B cell (primary cell): ENCODE results near the gene ING5. TPM values are rescaled to one million over a fixed set of nuclear protein-coding genes. Genes with fewer than 3 reads are reported as not detected.

Source experiments
- ATAC-seq: fragments of 200-7000 bp; cut with Tn5 transposase; one replicate; pipeline ENCODE4 v1.10.0; 2021; ENCODE audit warnings: low read depth, mild to moderate bottlenecking, moderate number of reproducible peaks, moderate library complexity
- CTCF ChIA-PET: fragments of 350-600 bp; sonication (Branson Sonifier 250); formaldehyde crosslinking; loops from one replicate; lab custom pipeline; 2021; ENCODE audit warnings: antibody characterized with exemption, inconsistent platforms; lab: Charles Lee
- POLR2A ChIA-PET: fragments of 350-600 bp; sonication (Branson Sonifier 250); formaldehyde crosslinking; loops from one replicate; lab custom pipeline; 2021; ENCODE audit warnings: antibody characterized with exemption; lab: Charles Lee
- DNase-seq: peaks from one replicate; pipeline ENCODE4 v3.0.0; 2013
- H2AFZ ChIP-seq: 2 replicates; pipeline ENCODE4 v1.6.1; 2012; ENCODE audit warnings: mild to moderate bottlenecking, low read depth, low read length; ENCODE audit not compliant: insufficient read depth, poor library complexity, severe bottlenecking
- H3K27ac ChIP-seq, 2 donors: 1 replicate in 1 of 2; 2 replicates in 1 of 2; pipeline ENCODE4 v1.5.1; 2012 to 2013; ENCODE audit warnings: low read length in 2 of 2, mild to moderate bottlenecking in 2 of 2, moderate library complexity in 1 of 2
- H3K27me3 ChIP-seq, 4 experiments: fragments of 200-600 bp in 1 of 4; sonication (generic) in 1 of 4; replicated peaks in 1 of 4; 1 replicate in 2 of 4; 2 replicates in 2 of 4; pipeline versions ENCODE4 v1.6.1 to v1.7.0; 2013 to 2016; ENCODE audit warnings: low read length in 3 of 4, mild to moderate bottlenecking in 2 of 4, mixed read lengths in 1 of 4, moderate library complexity in 1 of 4; ENCODE audit not compliant: insufficient read depth in 4 of 4, control insufficient read depth in 3 of 4; ENCODE audit errors: control extremely low read depth in 1 of 4
- H3K36me3 ChIP-seq, 2 experiments: replicated peaks in 1 of 2; 1 replicate in 1 of 2; 2 replicates in 1 of 2; pipeline versions ENCODE4 v1.6.1 to v1.7.1; 2013; ENCODE audit warnings: low read length in 1 of 2; ENCODE audit not compliant: insufficient read depth in 2 of 2, control insufficient read depth in 1 of 2; ENCODE audit errors: control extremely low read depth in 1 of 2, extremely low read depth in 1 of 2
- H3K4me1 ChIP-seq, 2 donors: fragments of 200-600 bp in 1 of 2; sonication (generic) in 1 of 2; 1 replicate in 1 of 2; 2 replicates in 1 of 2; pipeline versions ENCODE4 v1.5.1 to v1.6.1; 2013 to 2017; ENCODE audit warnings: low read length in 2 of 2; ENCODE audit not compliant: control insufficient read depth in 2 of 2, insufficient read depth in 2 of 2
- H3K4me2 ChIP-seq: replicated peaks from 2 replicates; pipeline ENCODE3; 2012; ENCODE audit warnings: mild to moderate bottlenecking, low read depth, low read length; ENCODE audit not compliant: poor library complexity, severe bottlenecking
- H3K4me3 ChIP-seq, 5 experiments: fragments of 200-600 bp in 1 of 5; sonication (generic) in 1 of 5; 1 replicate in 3 of 5; 2 replicates in 2 of 5; pipeline versions ENCODE4 v1.5.1 to v1.7.0; 2011 to 2016; ENCODE audit warnings: low read length in 4 of 5, mild to moderate bottlenecking in 4 of 5, low read depth in 2 of 5, control low read depth in 1 of 5, moderate library complexity in 1 of 5; ENCODE audit not compliant: insufficient read depth in 1 of 5; ENCODE audit errors: control extremely low read depth in 1 of 5, extremely low read depth in 1 of 5
- H3K79me2 ChIP-seq: fragments of 200-600 bp; sonication (generic); one replicate; pipeline ENCODE4 v1.6.0; 2016; ENCODE audit warnings: low read length; ENCODE audit not compliant: control insufficient read depth, insufficient read depth
- H3K9ac ChIP-seq: fragments of 200-600 bp; sonication (generic); 2 replicates; pipeline ENCODE4 v1.6.1; 2017; ENCODE audit warnings: mild to moderate bottlenecking, low read length, moderate library complexity
- H3K9me3 ChIP-seq, 3 donors: one replicate each; pipeline versions ENCODE4 v1.6.1 to v1.7.1; 2013; ENCODE audit warnings: low read length in 2 of 3; ENCODE audit not compliant: control insufficient read depth in 2 of 3, insufficient read depth in 1 of 3; ENCODE audit errors: control extremely low read depth in 1 of 3
- H4K20me1 ChIP-seq: 2 replicates; pipeline ENCODE4 v1.6.0; 2012; ENCODE audit warnings: mild to moderate bottlenecking, low read length; ENCODE audit not compliant: insufficient read depth, control insufficient read depth, poor library complexity, severe bottlenecking
- H3K27ac Mint-ChIP-seq: one replicate; pipeline ENCODE4 v1.8.0; 2021; ENCODE audit warnings: mixed read lengths
- H3K27me3 Mint-ChIP-seq: one replicate; pipeline ENCODE4 v1.8.0; 2021; ENCODE audit warnings: mixed read lengths
- H3K4me1 Mint-ChIP-seq: one replicate; pipeline ENCODE4 v1.8.0; 2021; ENCODE audit warnings: mixed read lengths
- H3K4me3 Mint-ChIP-seq: one replicate; pipeline ENCODE4 v1.8.0; 2021; ENCODE audit warnings: mixed read lengths
- H3K9me3 Mint-ChIP-seq: one replicate; pipeline ENCODE4 v1.8.0; 2022; ENCODE audit warnings: mixed read lengths; ENCODE audit not compliant: insufficient read depth
- CTCF ChIP-seq: fragments of 200-600 bp; IDR thresholded peaks from one replicate; pipeline ENCODE4 v1.8.0; 2022; ENCODE audit warnings: antibody characterized with exemption, mild to moderate bottlenecking
- EZH2 ChIP-seq: IDR thresholded peaks from 2 replicates; pipeline ENCODE4 v1.6.1; 2012; ENCODE audit warnings: borderline replicate concordance, low read depth, mild to moderate bottlenecking, moderate library complexity, low read length; ENCODE audit not compliant: insufficient read depth, poor library complexity, severe bottlenecking
- WGBS: methylation state at CpG from one replicate; pipeline ENCODE4 v1.1.5; 2013; ENCODE audit warnings: missing lambda C conversion rate; ENCODE audit not compliant: insufficient coverage; 5-methylcytosine and 5-hydroxymethylcytosine counted together
- intact Hi-C: fragments of 100-400 bp; cut with micrococcal nuclease; formaldehyde crosslinking; loops from one replicate; pipeline ENCODE4 v1.10.0; 2022
- polyA plus RNA-seq: library from polyadenylated mRNA; depleted of rRNA; stranded (reverse); fragments of >200 nt; gene quantifications from 2 replicates; pipeline ENCODE4 v1.2.3, GENCODE V29; 2012
- total RNA-seq, 2 donors: library from RNA; stranded (reverse); fragments of 120-200 nt in 1 of 2; gene quantifications; 1 replicate in 1 of 2; 2 replicates in 1 of 2; pipeline versions ENCODE4 v1.2.3 to v1.2.4, GENCODE V29; 2013 to 2022

ING5 gene
- total and polyA plus RNA-seq, 2 donors (not counting 1 experiment from before 2014, with no cell fraction given), result 70.7 to 82.9 TPM

- no peak overlapping the region for H3K27ac Mint-ChIP-seq
- ChIA-PET CTCF (interaction anchor here (1.6 to 1.7 kb wide), 2 partner anchors 21 to 154 kb away, joined by 3 to 5 read pairs; no protein-coding TSS in a partner anchor), POLR2A (no interaction called here)
- Histone ChIP-seq H2AFZ (no peak overlapping the region), H3K4me2 (no peak overlapping the region), H3K36me3 (peaks cover 2 to 37% of the 10 kb centered on the region in 2 experiments), H3K4me1 (no peaks in the 10 kb centered on the region), H3K27ac (no peak overlapping the region), H3K9me3 (peaks cover 0 to 17% (median 5%) of the 10 kb centered on the region in 3 donors), H3K27me3 (no peaks in the 10 kb centered on the region), H3K4me3 (no peak overlapping the region), H3K79me2 (peaks cover 14% of the 10 kb centered on the region), H4K20me1 (no peaks in the 10 kb centered on the region), H3K9ac (no peak overlapping the region)
- H3K4me1 Mint-ChIP-seq, result no peaks in the 10 kb centered on the region
- 98% methylated on average over 41 of the region's 41 CpGs for WGBS
- H3K27me3 Mint-ChIP-seq, result no peaks in the 10 kb centered on the region
- H3K4me3 Mint-ChIP-seq, result no peak overlapping the region
- no peaks in the 10 kb centered on the region for H3K9me3 Mint-ChIP-seq
- TF ChIP-seq EZH2, result no peak
- TF ChIP-seq CTCF, result peak; percentile 38
- ATAC-seq (no peak), DNase-seq (peak; percentile 43)
- intact Hi-C loops, result no loop called here
These were observed 22.6 kb downstream of the ING5 start for GRCh38 chr2:241724259-241724974.
